Liver (tissue), 9 donors: ENCODE measurements around the gene ZC3H12C. TPM values are rescaled to one million over a fixed set of nuclear protein-coding genes. Genes with fewer than 3 reads are reported as not detected.

ENCODE experiments used
- DNase-seq: peaks from one replicate; pipeline ENCODE4 v3.0.0-alpha.2; 2017; ENCODE audit warnings: low spot score
- H3K27ac ChIP-seq, 2 donors: one replicate each; pipeline ENCODE4 v1.7.0; 2013; ENCODE audit warnings: inconsistent platforms in 2 of 2, low read length in 2 of 2, control low read depth in 1 of 2, low read depth in 1 of 2, mild to moderate bottlenecking in 1 of 2
- H3K27me3 ChIP-seq, 4 donors: one replicate each; pipeline versions ENCODE4 v1.6.1 to v1.7.0; 2013; ENCODE audit warnings: low read length in 3 of 4, inconsistent platforms in 1 of 4, mild to moderate bottlenecking in 1 of 4, moderate library complexity in 1 of 4; ENCODE audit not compliant: control insufficient read depth in 4 of 4, insufficient read depth in 4 of 4
- H3K36me3 ChIP-seq, 4 donors: one replicate each; pipeline versions ENCODE4 v1.6.1 to v1.7.0; 2013; ENCODE audit warnings: low read length in 3 of 4, mild to moderate bottlenecking in 3 of 4, low read depth in 1 of 4, moderate library complexity in 1 of 4; ENCODE audit not compliant: control insufficient read depth in 4 of 4, insufficient read depth in 3 of 4
- H3K4me1 ChIP-seq, 4 donors: one replicate each; pipeline versions ENCODE4 v1.6.1 to v1.7.0; 2013; ENCODE audit warnings: low read length in 3 of 4, mild to moderate bottlenecking in 3 of 4, moderate library complexity in 1 of 4; ENCODE audit not compliant: control insufficient read depth in 4 of 4, insufficient read depth in 4 of 4
- H3K4me3 ChIP-seq, 3 donors: one replicate each; pipeline versions ENCODE4 v1.6.1 to v1.7.0; 2013; ENCODE audit warnings: low read length in 3 of 3, control low read depth in 1 of 3, low read depth in 1 of 3, mild to moderate bottlenecking in 1 of 3
- H3K9ac ChIP-seq, 2 donors: one replicate each; pipeline ENCODE4 v1.7.0; 2013; ENCODE audit warnings: low read length in 2 of 2, mild to moderate bottlenecking in 2 of 2, moderate library complexity in 2 of 2, control low read depth in 1 of 2, low read depth in 1 of 2
- H3K9me3 ChIP-seq, 4 donors: one replicate each; pipeline versions ENCODE4 v1.6.1 to v1.7.0; 2013; ENCODE audit warnings: low read length in 3 of 4; ENCODE audit not compliant: control insufficient read depth in 4 of 4
- ATF3 ChIP-seq: IDR thresholded peaks from 2 replicates; pipeline ENCODE4 v1.6.1; 2016; ENCODE audit warnings: antibody characterized with exemption
- HNF4A ChIP-seq, 2 donors: conservative IDR thresholded peaks; 2 replicates each; pipeline ENCODE4 v1.6.1; 2016; ENCODE audit warnings: antibody characterized with exemption in 2 of 2, mild to moderate bottlenecking in 2 of 2
- HNF4G ChIP-seq: IDR thresholded peaks from 2 replicates; pipeline ENCODE4 v1.6.1; 2016; ENCODE audit warnings: antibody characterized with exemption
- JUND ChIP-seq, 2 donors: IDR thresholded peaks; 2 replicates each; pipeline ENCODE4 v1.6.1; 2016; ENCODE audit warnings: antibody characterized with exemption in 2 of 2
- MAX ChIP-seq: IDR thresholded peaks from 2 replicates; pipeline ENCODE4 v1.6.1; 2016; ENCODE audit warnings: antibody characterized with exemption
- NR2F2 ChIP-seq: IDR thresholded peaks from 2 replicates; pipeline ENCODE4 v1.6.1; 2016; ENCODE audit warnings: antibody characterized with exemption
- RAD21 ChIP-seq, 2 donors: IDR thresholded peaks; 2 replicates each; pipeline ENCODE4 v1.6.1; 2016; ENCODE audit warnings: antibody characterized with exemption in 2 of 2, mild to moderate bottlenecking in 2 of 2
- RXRA ChIP-seq, 2 donors: IDR thresholded peaks; 2 replicates each; pipeline ENCODE4 v1.6.1; 2017 to 2018; ENCODE audit warnings: antibody characterized with exemption in 2 of 2, mild to moderate bottlenecking in 1 of 2
- SP1 ChIP-seq: IDR thresholded peaks from 2 replicates; pipeline ENCODE4 v1.6.1; 2018; ENCODE audit warnings: antibody characterized with exemption, mild to moderate bottlenecking
- YY1 ChIP-seq: IDR thresholded peaks from 2 replicates; pipeline ENCODE4 v1.6.1; 2016; ENCODE audit warnings: antibody characterized with exemption, mild to moderate bottlenecking
- ZBTB33 ChIP-seq: IDR thresholded peaks from 2 replicates; pipeline ENCODE4 v1.6.1; 2016; ENCODE audit warnings: antibody characterized with exemption
- WGBS: extraction: QIAGEN DNeasy Blood & Tissue Kit; methylation state at CpG from one replicate; pipeline ENCODE4 v1.1.7; 2013; 5-methylcytosine and 5-hydroxymethylcytosine counted together
- polyA plus RNA-seq, 2 donors: library from polyadenylated mRNA; stranded (reverse) in 1 of 2; unstranded in 1 of 2; fragments of 200-250 nt in 1 of 2; fragments of >200 nt in 1 of 2; fragmentation: Nextera tagmentation in 1 of 2; extraction: Ambion mirVana in 1 of 2; gene quantifications; one replicate each; pipeline versions ENCODE4 v1.2.1 to v1.2.3, GENCODE V29; 2013 to 2015
- total RNA-seq, 2 donors: library from RNA; depleted of rRNA; stranded (reverse); fragments of >200 nt; gene quantifications; one replicate each; pipeline ENCODE4 v1.2.3, GENCODE V29; 2014
- donor health status: healthy.
- donor health status: healthy.
- donor health status: healthy.
- donor health status: healthy.
- donor health status: healthy.

The ZC3H12C gene
- total and polyA plus RNA-seq, 4 donors, result 0.92 to 9.6 (median 2.3) TPM

GRCh38 chr11:110153474-110153873, 60.3 kb downstream of the ZC3H12C start:
- no peak overlapping the region for H3K4me3 ChIP-seq
- peaks cover 0 to 2% (median 0%) of the 10 kb centered on the region in 4 donors for H3K36me3 ChIP-seq
- no peak overlapping the region for H3K27ac ChIP-seq
- TF ChIP-seq HNF4G (no peak), ATF3 (no peak), RXRA (IDR thresholded peaks at IDR 0.05) (peak in 1 of 2 donors; percentile 20), HNF4A (conservative IDR thresholded peaks at IDR 0.05) (peak; percentile 19 to 24)
- no peaks in the 10 kb centered on the region for H3K27me3 ChIP-seq
- no peak for DNase-seq
- no peak overlapping the region for H3K9ac ChIP-seq
- H3K4me1 ChIP-seq, result peaks cover 0 to 6% (median 2%) of the 10 kb centered on the region in 4 donors
- H3K9me3 ChIP-seq, result no peaks in the 10 kb centered on the region

GRCh38 chr11:110156503-110156902, 63.3 kb downstream of the ZC3H12C start:
- WGBS, result 93% methylated on average over 4 of the region's 4 CpGs
- Histone ChIP-seq H3K36me3 (peaks cover 0 to 12% (median 7%) of the 10 kb centered on the region in 4 donors), H3K4me3 (no peak overlapping the region)

GRCh38 chr11:110158317-110159200, 65.4 kb downstream of the ZC3H12C start:
- H3K4me1 ChIP-seq, result peaks cover 0 to 5% (median 2%) of the 10 kb centered on the region in 4 donors
- TF ChIP-seq RXRA (IDR thresholded peaks at IDR 0.05) (peak in 1 of 2 donors; percentile 2), NR2F2 (no peak)
- no peak for DNase-seq
- no peaks in the 10 kb centered on the region for H3K27me3 ChIP-seq
- peaks cover 0 to 14% (median 7%) of the 10 kb centered on the region in 4 donors for H3K36me3 ChIP-seq
- no peak overlapping the region for H3K27ac ChIP-seq
- H3K9me3 ChIP-seq, result no peaks in the 10 kb centered on the region
- no peak overlapping the region for H3K9ac ChIP-seq
- H3K4me3 ChIP-seq, result no peak overlapping the region
- 84% methylated on average over 9 of the region's 9 CpGs for WGBS

More at GRCh38 chr11:110156503-110156902, 63.3 kb downstream of the ZC3H12C start:
- Histone ChIP-seq H3K27ac (no peak overlapping the region), H3K9me3 (no peaks in the 10 kb centered on the region), H3K27me3 (no peaks in the 10 kb centered on the region), H3K9ac (no peak overlapping the region), H3K4me1 (peaks cover 0 to 5% (median 2%) of the 10 kb centered on the region in 4 donors)
- DNase-seq, result no peak
- TF ChIP-seq MAX, result no peak
- TF ChIP-seq SP1, result no peak
- TF ChIP-seq JUND (IDR thresholded peaks at IDR 0.05), result no peak
- TF ChIP-seq ZBTB33, result no peak
- no peak for TF ChIP-seq RAD21 (IDR thresholded peaks at IDR 0.05)
- TF ChIP-seq YY1, result no peak
- no peak for TF ChIP-seq HNF4A (conservative IDR thresholded peaks at IDR 0.05)
- TF ChIP-seq RXRA (IDR thresholded peaks at IDR 0.05), result no peak
- no peak for TF ChIP-seq ATF3
